H9 (cell line): ENCODE measurements around the gene CPNE8. TPM values are rescaled to one million over a fixed set of nuclear protein-coding genes. Genes with fewer than 3 reads are reported as not detected.

Experiments
- DNase-seq: peaks from one replicate; pipeline ENCODE4 v3.0.0-alpha.2; 2017
- H2AFZ ChIP-seq: one replicate; pipeline ENCODE4 v1.6.1; 2013; ENCODE audit warnings: mild to moderate bottlenecking, low read length, control low read depth, moderate library complexity
- H2AK5ac ChIP-seq: 2 replicates; pipeline ENCODE4 v1.6.1; 2013; ENCODE audit warnings: low read length, control low read depth, mixed read lengths; ENCODE audit not compliant: insufficient read length
- H2BK120ac ChIP-seq: one replicate; pipeline ENCODE4 v1.6.1; 2013; ENCODE audit warnings: low read depth, mild to moderate bottlenecking, low read length, control low read depth, inconsistent platforms; ENCODE audit not compliant: poor library complexity, severe bottlenecking
- H2BK12ac ChIP-seq: 2 replicates; pipeline ENCODE4 v1.6.1; 2013; ENCODE audit warnings: low read length, control low read depth, mixed read lengths, low read depth; ENCODE audit not compliant: insufficient read length
- H2BK15ac ChIP-seq: 2 replicates; pipeline ENCODE4 v1.6.1; 2013; ENCODE audit warnings: low read depth, low read length, control low read depth
- H2BK20ac ChIP-seq: one replicate; pipeline ENCODE4 v1.6.1; 2013; ENCODE audit warnings: low read depth, mild to moderate bottlenecking, low read length, control low read depth, inconsistent platforms; ENCODE audit not compliant: poor library complexity, severe bottlenecking
- H2BK5ac ChIP-seq: 2 replicates; pipeline ENCODE4 v1.6.1; 2013; ENCODE audit warnings: low read length, control low read depth, mixed read lengths; ENCODE audit not compliant: insufficient read length
- H3K14ac ChIP-seq: 2 replicates; pipeline ENCODE4 v1.6.1; 2013; ENCODE audit warnings: low read length, control low read depth; ENCODE audit not compliant: insufficient read depth
- H3K18ac ChIP-seq: 2 replicates; pipeline ENCODE4 v1.6.1; 2013; ENCODE audit warnings: low read depth, mild to moderate bottlenecking, mixed read lengths, low read length, control low read depth; ENCODE audit not compliant: insufficient read length
- H3K23ac ChIP-seq: 2 replicates; pipeline ENCODE4 v1.6.1; 2013; ENCODE audit warnings: low read length, control low read depth, mixed read lengths, low read depth; ENCODE audit not compliant: insufficient read length
- H3K23me2 ChIP-seq: 2 replicates; pipeline ENCODE4 v1.6.1; 2013; ENCODE audit warnings: low read depth, mild to moderate bottlenecking, mixed read lengths, low read length, control low read depth; ENCODE audit not compliant: insufficient read length, poor library complexity, severe bottlenecking
- H3K27ac ChIP-seq: 2 replicates; pipeline ENCODE4 v1.5.1; 2013; ENCODE audit warnings: low read length, control low read depth, mixed read lengths, low read depth; ENCODE audit not compliant: insufficient read length
- H3K27me3 ChIP-seq: 2 replicates; pipeline ENCODE4 v1.6.1; 2013; ENCODE audit warnings: low read length, control low read depth, inconsistent platforms; ENCODE audit not compliant: insufficient read depth
- H3K4ac ChIP-seq: 2 replicates; pipeline ENCODE4 v1.6.1; 2013; ENCODE audit warnings: low read depth, mild to moderate bottlenecking, control low read depth, inconsistent platforms, low read length, moderate library complexity
- H3K4me1 ChIP-seq: 2 replicates; pipeline ENCODE4 v1.6.1; 2013; ENCODE audit warnings: low read length, control low read depth, inconsistent platforms; ENCODE audit not compliant: insufficient read depth
- H3K4me2 ChIP-seq: 2 replicates; pipeline ENCODE4 v1.6.1; 2013; ENCODE audit warnings: low read length, control low read depth, mixed read lengths; ENCODE audit not compliant: insufficient read length, insufficient read depth
- H3K56ac ChIP-seq: 2 replicates; pipeline ENCODE4 v1.6.1; 2013; ENCODE audit warnings: low read depth, mild to moderate bottlenecking, mixed read lengths, low read length, control low read depth; ENCODE audit not compliant: insufficient read length
- H3K79me1 ChIP-seq: 2 replicates; pipeline ENCODE4 v1.6.1; 2013; ENCODE audit warnings: low read depth, mild to moderate bottlenecking, moderate library complexity, low read length, control low read depth, inconsistent platforms; ENCODE audit not compliant: insufficient read depth, poor library complexity, severe bottlenecking
- H3K79me2 ChIP-seq: 2 replicates; pipeline ENCODE4 v1.6.1; 2013; ENCODE audit warnings: low read length, control low read depth, inconsistent platforms; ENCODE audit not compliant: insufficient read depth
- H3K9ac ChIP-seq: 2 replicates; pipeline ENCODE4 v1.6.1; 2013; ENCODE audit warnings: low read length, control low read depth, mixed read lengths; ENCODE audit not compliant: insufficient read length; ENCODE audit errors: extremely low read depth
- H3K9me3 ChIP-seq: one replicate; pipeline ENCODE4 v1.6.1; 2013; ENCODE audit warnings: low read depth, low read length, inconsistent platforms; ENCODE audit not compliant: control insufficient read depth
- H3T11ph ChIP-seq: one replicate; pipeline ENCODE4 v1.6.1; 2013; ENCODE audit warnings: mild to moderate bottlenecking, low read length, control low read depth, inconsistent platforms
- H4K20me1 ChIP-seq: one replicate; pipeline ENCODE4 v1.6.1; 2013; ENCODE audit not compliant: control insufficient read depth, insufficient read length, insufficient read depth
- H4K5ac ChIP-seq: 2 replicates; pipeline ENCODE4 v1.6.1; 2013; ENCODE audit warnings: low read depth, mild to moderate bottlenecking, mixed read lengths, low read length, control low read depth; ENCODE audit not compliant: insufficient read length
- H4K8ac ChIP-seq: replicated peaks from 2 replicates; pipeline ENCODE4 v1.6.1; 2013; ENCODE audit warnings: low read length, control low read depth, mixed read lengths, low read depth; ENCODE audit not compliant: insufficient read length
- H4K91ac ChIP-seq: 2 replicates; pipeline ENCODE4 v1.6.1; 2013; ENCODE audit warnings: low read depth, mild to moderate bottlenecking, moderate library complexity, mixed read lengths, low read length, control low read depth; ENCODE audit not compliant: insufficient read length
- H3K27ac Mint-ChIP-seq, 3 experiments: 2 replicates in 2 of 3; 3 replicates in 1 of 3; pipeline ENCODE4 v1.8.0; 2020 to 2021; ENCODE audit warnings: mixed read lengths in 3 of 3, mild to moderate bottlenecking in 1 of 3, moderate library complexity in 1 of 3
- H3K27me3 Mint-ChIP-seq: 2 replicates; pipeline ENCODE4 v1.8.0; 2021; ENCODE audit warnings: low read depth, mild to moderate bottlenecking, moderate library complexity, mixed read lengths
- H3K36me3 Mint-ChIP-seq, 3 experiments: 2 replicates in 2 of 3; 3 replicates in 1 of 3; pipeline ENCODE4 v1.8.0; 2020 to 2021; ENCODE audit warnings: low read depth in 3 of 3, mixed read lengths in 3 of 3; ENCODE audit not compliant: insufficient read depth in 1 of 3
- H3K4me1 Mint-ChIP-seq, 2 experiments: 2 replicates each; pipeline ENCODE4 v1.8.0; 2020; ENCODE audit warnings: mixed read lengths in 2 of 2
- H3K4me3 Mint-ChIP-seq, 2 experiments: 2 replicates in 1 of 2; 3 replicates in 1 of 2; pipeline ENCODE4 v1.8.0; 2020 to 2021; ENCODE audit warnings: mild to moderate bottlenecking in 2 of 2, mixed read lengths in 2 of 2, moderate library complexity in 1 of 2
- H3K9me3 Mint-ChIP-seq, 2 experiments: 2 replicates in 1 of 2; 3 replicates in 1 of 2; pipeline ENCODE4 v1.8.0; 2020; ENCODE audit warnings: mild to moderate bottlenecking in 2 of 2, mixed read lengths in 2 of 2, moderate library complexity in 1 of 2
- CTCF ChIP-seq: fragments of 200-600 bp; sonication (generic); conservative IDR thresholded peaks from 3 replicates; pipeline ENCODE4 v1.8.0; 2021; ENCODE audit warnings: antibody characterized with exemption, mild to moderate bottlenecking
- WGBS: extraction: QIAGEN DNeasy Blood & Tissue Kit; methylation state at CpG from one replicate; pipeline ENCODE4 v1.1.7; 2013; ENCODE audit warnings: missing lambda C conversion rate, low lambda C conversion rate, mixed read lengths; ENCODE audit not compliant: insufficient read length; ENCODE audit errors: extremely low coverage; 5-methylcytosine and 5-hydroxymethylcytosine counted together
- total RNA-seq: library from RNA; stranded (reverse); gene quantifications from 2 replicates; pipeline ENCODE4 v1.2.1, GENCODE V29; 2021

CPNE8 gene
- total RNA-seq, 1 experiment from 2014 or later: 1.9 TPM

- H3K23me2 ChIP-seq: no peaks in the 10 kb centered on the region
- H4K5ac ChIP-seq: no peak overlapping the region
- Mint-ChIP-seq H3K36me3 (no peaks in the 10 kb centered on the region), H3K4me1 (no peaks in the 10 kb centered on the region), H3K27ac (no peak overlapping the region), H3K9me3 (no peaks in the 10 kb centered on the region), H3K4me3 (no peak overlapping the region), H3K27me3 (no peaks in the 10 kb centered on the region)
- TF ChIP-seq CTCF: no peak
- H3K9me3 ChIP-seq: no peaks in the 10 kb centered on the region
- H2BK12ac ChIP-seq: no peak overlapping the region
- DNase-seq: no peak
- no peaks in the 10 kb centered on the region for H3K79me1 ChIP-seq
- no peak overlapping the region for H2BK20ac ChIP-seq
- no peak overlapping the region for H2AK5ac ChIP-seq
- H3K9ac ChIP-seq: no peak overlapping the region
- H4K20me1 ChIP-seq: no peaks in the 10 kb centered on the region
- no peaks in the 10 kb centered on the region for H3K27me3 ChIP-seq
- H3K14ac ChIP-seq: no peak overlapping the region
- H4K8ac ChIP-seq: no peak overlapping the region
- no peak overlapping the region for H3K56ac ChIP-seq
- no peak overlapping the region for H3T11ph ChIP-seq
- no peak overlapping the region for H2BK5ac ChIP-seq
- H4K91ac ChIP-seq: no peak overlapping the region
- no peak overlapping the region for H3K4ac ChIP-seq
- no peak overlapping the region for H3K23ac ChIP-seq
- no peak overlapping the region for H2AFZ ChIP-seq
- H3K4me1 ChIP-seq: no peaks in the 10 kb centered on the region
- H2BK15ac ChIP-seq: no peak overlapping the region
- no peaks in the 10 kb centered on the region for H3K79me2 ChIP-seq
- H3K18ac ChIP-seq: no peak overlapping the region
- WGBS: no CpG with 5 or more reads among the region's 1 CpG
- H2BK120ac ChIP-seq: no peak overlapping the region
- no peak overlapping the region for H3K4me2 ChIP-seq
- no peak overlapping the region for H3K27ac ChIP-seq
These were observed 256.6 kb downstream of the CPNE8 start for GRCh38 chr12:38648813-38649212.
